Sigmoid colon (tissue), 7 donors: Measurements from ENCODE around the gene RAP1A. TPM values are rescaled to one million over a fixed set of nuclear protein-coding genes. Genes with fewer than 3 reads are reported as not detected.
A peak's percentile ranks its signal among the peaks of the same experiment; 100 is the strongest.

Experiments
- DNase-seq: peaks from one replicate; pipeline ENCODE4 v3.0.0-alpha.2; 2019
- H3K27ac ChIP-seq, 4 donors: fragments of 200-600 bp; sonication (generic); one replicate each; pipeline ENCODE4 v1.5.1; 2016 to 2019; ENCODE audit warnings: mild to moderate bottlenecking in 1 of 4
- H3K27me3 ChIP-seq, 3 donors: fragments of 200-600 bp; sonication (generic); one replicate each; pipeline ENCODE4 v1.5.1; 2019; ENCODE audit warnings: mild to moderate bottlenecking in 1 of 3
- H3K36me3 ChIP-seq, 4 donors: fragments of 200-600 bp; sonication (generic); one replicate each; pipeline ENCODE4 v1.5.1; 2016 to 2019
- H3K4me1 ChIP-seq, 4 donors: fragments of 200-600 bp; sonication (generic); one replicate each; pipeline ENCODE4 v1.5.1; 2017 to 2019
- H3K4me3 ChIP-seq, 4 donors: fragments of 200-600 bp; sonication (generic); one replicate each; pipeline ENCODE4 v1.5.1; 2017 to 2019; ENCODE audit warnings: mild to moderate bottlenecking in 2 of 4, moderate library complexity in 1 of 4
- H3K9me3 ChIP-seq, 4 donors: fragments of 200-600 bp in 3 of 4; sonication (generic) in 3 of 4; one replicate each; pipeline versions ENCODE4 v1.5.1 to v1.6.1; 2013 to 2019
- CTCF ChIP-seq, 4 experiments: fragments of 450-650 bp in 3 of 4; fragments of 200-600 bp in 1 of 4; IDR thresholded peaks; one replicate each; pipeline ENCODE4 v1.5.1; 2016 to 2019; ENCODE audit warnings: antibody characterized with exemption in 4 of 4, mild to moderate bottlenecking in 3 of 4, moderate library complexity in 2 of 4
- EP300 ChIP-seq, 4 donors: sonication (generic); formaldehyde crosslinking; IDR thresholded peaks; one replicate each; pipeline ENCODE4 v1.6.1; 2017; ENCODE audit warnings: antibody characterized with exemption in 4 of 4
- POLR2A ChIP-seq, 2 donors: fragments of 450-650 bp; IDR thresholded peaks; one replicate each; pipeline ENCODE4 v1.6.1; 2016; ENCODE audit warnings: antibody characterized with exemption in 2 of 2, mild to moderate bottlenecking in 2 of 2, moderate library complexity in 2 of 2
- POLR2AphosphoS5 ChIP-seq, 4 donors: sonication (generic); formaldehyde crosslinking; IDR thresholded peaks; one replicate each; pipeline ENCODE4 v1.6.1; 2017; ENCODE audit warnings: antibody characterized with exemption in 4 of 4
- WGBS, 2 donors: extraction: QIAGEN DNeasy Blood & Tissue Kit; methylation state at CpG; one replicate each; pipeline ENCODE4 v1.1.7; 2013; 5-methylcytosine and 5-hydroxymethylcytosine counted together
- intact Hi-C: fragments of 100-400 bp; cut with DNase I; formaldehyde crosslinking; loops from one replicate; pipeline ENCODE4 v1.15.1; 2023
- polyA plus RNA-seq, 3 donors: library from polyadenylated mRNA; stranded (reverse); fragments of 200-250 nt; gene quantifications; one replicate each; pipeline ENCODE4 v1.2.3, GENCODE V29; 2013
- total RNA-seq, 4 donors: library from RNA; depleted of rRNA; stranded (reverse); fragments of >200 nt; gene quantifications; one replicate each; pipeline ENCODE4 v1.1.0, GENCODE V29; 2016
- donor health status: healthy with polysubstance abuse.
- donor health status: Bipolar disorder and iron deficiency.
- donor health status: healthy.

Gene RAP1A
- total and polyA plus RNA-seq, 7 donors, result 87.5 to 381 (median 213) TPM

DNA sequence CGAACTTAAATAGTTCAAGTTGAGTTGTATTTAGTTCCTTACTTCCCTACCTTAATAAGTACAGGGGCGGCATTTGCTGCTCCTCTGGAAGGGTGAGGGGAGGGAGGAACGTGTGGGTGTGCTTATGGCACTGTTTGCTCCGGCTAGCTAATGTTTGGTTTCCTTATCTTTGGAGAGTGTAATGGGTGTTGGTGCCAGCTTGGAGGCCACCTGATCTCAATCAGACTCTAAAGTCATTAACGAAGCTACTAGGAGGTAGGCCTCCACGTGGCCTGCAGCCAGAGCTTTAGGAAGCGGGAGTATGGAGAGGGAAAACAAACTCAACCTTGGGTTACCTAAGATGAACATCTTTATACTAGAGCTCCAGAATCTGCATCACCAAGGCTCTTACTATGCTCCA is 43.0 kb upstream of the RAP1A start:
- Histone ChIP-seq H3K4me3 (no peak overlapping the region), H3K4me1 (peaks cover 0 to 32% (median 14%) of the 10 kb centered on the region in 4 donors), H3K27me3 (no peaks in the 10 kb centered on the region), H3K9me3 (no peaks in the 10 kb centered on the region), H3K36me3 (no peaks in the 10 kb centered on the region), H3K27ac (no peak overlapping the region)
- DNase-seq, result no peak
- 19 to 74% methylated on average over 7 of the region's 7 CpGs for WGBS, 2 donors
- TF ChIP-seq EP300 (IDR thresholded peaks at IDR 0.05) (no peak), POLR2AphosphoS5 (IDR thresholded peaks at IDR 0.05) (no peak), CTCF (IDR thresholded peaks at IDR 0.05) (no peak), POLR2A (IDR thresholded peaks at IDR 0.05) (no peak)
- intact Hi-C loops, result no loop called here

DNA sequence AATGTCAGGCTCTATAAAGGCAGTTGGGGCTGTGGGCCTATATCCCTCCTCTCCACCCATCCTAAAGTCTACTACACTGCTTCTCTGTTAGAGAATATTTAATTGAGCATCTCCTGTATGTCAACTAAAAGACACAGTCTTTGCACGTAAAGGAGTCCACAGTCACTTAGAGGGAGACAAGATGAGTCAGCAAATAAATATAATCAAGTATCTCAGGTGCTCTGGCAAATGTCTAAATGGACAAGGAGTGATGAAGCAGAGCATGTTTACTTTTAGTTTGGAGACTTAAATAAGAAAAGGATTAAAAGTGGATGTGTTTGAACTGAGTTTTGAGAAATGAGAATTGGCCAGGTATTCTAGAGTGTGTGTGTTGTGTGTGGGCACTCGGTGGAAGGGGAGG is 41.8 kb upstream of the RAP1A start:
- intact Hi-C loops, result no loop called here
- DNase-seq, result no peak
- H3K4me3 ChIP-seq, result no peak overlapping the region

GRCh38 chr1:111581166-111581565 is 38.4 kb upstream of the RAP1A start:
- Histone ChIP-seq H3K9me3 (no peaks in the 10 kb centered on the region), H3K36me3 (no peaks in the 10 kb centered on the region), H3K27me3 (no peaks in the 10 kb centered on the region), H3K27ac (peak overlapping the region in 1 of 4 donors; percentile 41), H3K4me1 (peaks cover 0 to 38% (median 10%) of the 10 kb centered on the region in 4 donors), H3K4me3 (no peak overlapping the region)
- intact Hi-C loops, result no loop called here
- 91 to 93% methylated on average over 2 of the region's 2 CpGs for WGBS, 2 donors
- no peak for TF ChIP-seq POLR2AphosphoS5 (IDR thresholded peaks at IDR 0.05)
- TF ChIP-seq CTCF (IDR thresholded peaks at IDR 0.05), result no peak
- TF ChIP-seq POLR2A (IDR thresholded peaks at IDR 0.05), result no peak
- TF ChIP-seq EP300 (IDR thresholded peaks at IDR 0.05), result no peak
- no peak for DNase-seq

More for the DNA sequence above, 41.8 kb upstream of the RAP1A start:
- 82 to 86% methylated on average over 2 of the region's 2 CpGs for WGBS, 2 donors
- Histone ChIP-seq H3K27me3 (no peaks in the 10 kb centered on the region), H3K9me3 (no peaks in the 10 kb centered on the region), H3K27ac (no peak overlapping the region), H3K36me3 (no peaks in the 10 kb centered on the region), H3K4me1 (peaks cover 0 to 32% (median 12%) of the 10 kb centered on the region in 4 donors)
- TF ChIP-seq POLR2A (IDR thresholded peaks at IDR 0.05) (no peak), POLR2AphosphoS5 (IDR thresholded peaks at IDR 0.05) (peak in 2 of 4 donors; percentile 54 to 55), EP300 (IDR thresholded peaks at IDR 0.05) (no peak), CTCF (IDR thresholded peaks at IDR 0.05) (no peak)

- H3K36me3 ChIP-seq, result no peaks in the 10 kb centered on the region
- WGBS, 2 donors, result 81 to 89% methylated on average over 1 of the region's 1 CpG
- no peaks in the 10 kb centered on the region for H3K27me3 ChIP-seq
- no peaks in the 10 kb centered on the region for H3K9me3 ChIP-seq
- intact Hi-C loops, result no loop called here
- peaks cover 0 to 38% (median 10%) of the 10 kb centered on the region in 4 donors for H3K4me1 ChIP-seq
- no peak overlapping the region for H3K4me3 ChIP-seq
- DNase-seq, result no peak
- H3K27ac ChIP-seq, result peak overlapping the region; percentile 11 to 61 (median 38)
- TF ChIP-seq EP300 (IDR thresholded peaks at IDR 0.05) (no peak), POLR2AphosphoS5 (IDR thresholded peaks at IDR 0.05) (no peak), POLR2A (IDR thresholded peaks at IDR 0.05) (no peak), CTCF (IDR thresholded peaks at IDR 0.05) (no peak)
Observed at GRCh38 chr1:111582016-111582415, 37.6 kb upstream of the RAP1A start.
